ENCODE data around the gene PLCE1.
"Not testable (repeated sequence)": the region's sequence is repeated elsewhere in the genome, so short reads cannot be mapped to it uniquely, and the experiment has no call there.

PLCE1 gene

GRCh38 chr10:93993782-93994437 lies at the start of gene PLCE1:
Gene PLCE1 (plus strand): TSS chr10:93993931. CDS start chr10:94031047, 37,116 bp downstream.
- DNase-seq, result no peak

GRCh38 chr10:93945819-93946218 lies 47.9 kb upstream of the PLCE1 start:
- DNase-seq, result no peak

- no peak for DNase-seq
Observed at GRCh38 chr10:93947055-93947454, 46.7 kb upstream of the PLCE1 start.

DNA sequence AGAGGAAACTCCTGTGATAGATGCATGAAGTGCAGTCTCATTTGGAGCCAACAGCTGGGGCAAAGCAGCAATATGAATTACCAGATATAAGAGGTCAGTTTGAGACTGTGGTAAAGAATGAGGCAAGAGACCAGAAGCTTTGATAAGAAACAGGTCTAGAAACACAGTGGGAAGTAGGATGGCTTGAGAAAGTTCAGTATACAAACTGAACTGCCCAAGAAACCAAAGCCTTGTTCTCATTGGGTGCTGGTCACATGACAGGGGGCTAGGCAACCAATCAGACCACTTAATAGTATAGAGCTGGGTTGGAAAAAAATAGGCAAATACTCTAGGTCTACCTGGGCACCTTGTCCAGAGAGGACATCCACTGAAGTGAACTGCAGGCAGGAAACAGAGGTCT lies 46.2 kb upstream of the PLCE1 start:
- no peak for DNase-seq

- DNase-seq, result no peak
Observed at GRCh38 chr10:93951905-93952304, 41.8 kb upstream of the PLCE1 start.

DNA sequence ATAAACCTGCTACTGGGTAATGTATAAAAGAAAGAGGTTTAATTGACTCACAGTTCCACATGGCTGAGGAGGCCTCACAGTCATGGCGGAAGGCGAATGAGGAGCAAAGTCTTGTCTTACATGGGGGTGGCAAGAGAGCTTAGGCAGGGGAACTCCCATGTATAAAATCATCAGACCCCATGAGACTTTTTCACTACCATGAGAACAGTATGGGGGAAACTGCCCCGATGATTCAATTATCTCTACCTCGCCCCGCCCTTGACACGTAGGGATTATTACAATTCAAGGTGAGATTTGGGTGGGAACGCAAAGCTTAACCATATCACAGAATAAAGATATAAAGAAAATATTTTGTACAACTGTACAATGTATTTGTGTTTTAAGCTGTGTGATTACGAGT lies 39.4 kb upstream of the PLCE1 start:
- DNase-seq, result no peak

DNA sequence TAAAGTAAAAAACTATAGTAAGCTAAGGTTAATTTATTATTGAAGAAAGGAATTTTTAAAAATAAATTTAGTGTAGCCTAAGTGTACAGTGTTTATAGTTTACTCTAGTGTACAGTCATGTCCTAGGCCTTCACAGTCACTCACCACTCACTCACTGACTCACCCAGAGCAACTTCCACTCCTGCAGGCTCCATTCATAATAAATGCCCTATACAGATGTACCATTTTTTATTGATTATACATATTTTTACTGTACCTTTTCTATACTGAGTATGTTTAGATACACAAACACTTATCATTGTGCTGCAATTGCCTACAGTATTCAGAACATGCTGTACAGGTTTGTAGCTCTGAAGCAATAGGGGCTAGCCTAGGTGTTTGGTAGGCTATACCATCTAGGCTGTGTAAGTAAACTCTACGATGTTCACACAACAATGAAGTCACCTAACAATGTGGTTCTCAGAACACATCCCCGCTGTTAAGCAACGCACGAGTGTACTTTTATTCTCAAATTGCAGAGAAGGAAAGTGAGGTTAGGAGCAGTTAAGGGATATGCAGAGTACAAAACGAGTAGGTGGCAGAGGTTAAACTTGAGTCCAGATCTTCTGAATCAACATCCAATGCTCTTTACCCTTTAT lies 38.9 kb upstream of the PLCE1 start:
- DNase-seq, result no peak

- DNase-seq, result no peak
Observed at GRCh38 chr10:93958834-93959233, 34.9 kb upstream of the PLCE1 start.

DNA sequence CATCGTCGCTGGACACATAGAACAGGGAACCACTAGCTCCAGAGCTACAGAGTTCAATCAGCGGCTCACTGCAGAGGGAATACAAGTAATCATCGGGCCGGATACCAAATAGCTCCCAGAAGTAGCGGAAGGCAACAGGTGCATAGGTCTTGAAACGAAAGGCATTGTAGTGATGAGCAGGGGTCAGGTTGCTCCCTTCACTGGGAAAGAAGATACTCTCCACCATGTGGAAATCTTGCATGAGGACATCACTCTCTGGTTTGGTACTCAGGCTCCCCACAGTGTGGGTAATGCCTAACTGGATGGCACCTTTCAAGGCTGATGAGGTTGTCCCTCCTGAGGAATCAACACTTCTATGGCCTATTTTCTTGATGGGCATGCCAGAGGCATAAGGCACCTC lies 32.7 kb upstream of the PLCE1 start:
- not testable (repeated sequence) for DNase-seq

DNA sequence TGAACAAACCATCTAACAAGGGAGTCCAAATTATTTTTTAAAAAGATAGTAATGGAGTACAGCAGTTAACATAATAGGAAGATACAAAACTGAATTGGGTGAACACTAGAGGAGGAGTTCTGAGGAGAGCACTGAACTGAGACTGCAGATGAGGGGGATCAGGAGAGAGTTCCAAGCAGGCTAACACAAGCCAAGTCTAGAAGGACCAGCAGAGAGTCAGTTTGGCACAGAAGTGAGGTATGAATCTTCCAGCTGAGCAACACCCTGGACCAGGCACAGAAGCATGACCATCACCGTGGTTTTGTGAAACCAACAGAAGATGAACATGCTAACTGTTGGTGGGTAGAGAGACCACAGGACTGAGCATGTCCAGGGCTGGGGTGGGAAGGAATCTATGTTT lies 30.8 kb upstream of the PLCE1 start:
- DNase-seq, result no peak

DNA sequence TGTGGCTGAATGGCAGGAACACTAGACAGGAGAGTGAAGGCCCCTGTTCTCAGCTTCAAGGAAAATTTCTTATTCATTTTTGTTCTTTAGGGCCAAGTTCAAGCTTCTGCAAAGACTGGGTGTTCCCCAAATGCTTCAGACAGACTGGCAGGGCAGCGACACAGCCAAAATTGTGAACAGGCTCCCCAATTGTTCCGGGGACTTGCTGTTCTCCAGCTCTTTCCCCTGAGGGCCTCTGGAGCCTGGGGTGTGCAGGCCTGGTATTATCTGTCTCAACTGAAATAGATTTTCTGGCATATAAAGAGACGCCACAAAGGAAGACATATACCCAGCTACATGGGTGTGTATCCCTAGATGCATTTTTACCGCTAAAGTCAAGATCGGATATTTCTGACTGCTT lies 30.3 kb upstream of the PLCE1 start:
- no peak for DNase-seq

- no peak for DNase-seq
Observed at GRCh38 chr10:93965911-93966310, 27.8 kb upstream of the PLCE1 start.

DNA sequence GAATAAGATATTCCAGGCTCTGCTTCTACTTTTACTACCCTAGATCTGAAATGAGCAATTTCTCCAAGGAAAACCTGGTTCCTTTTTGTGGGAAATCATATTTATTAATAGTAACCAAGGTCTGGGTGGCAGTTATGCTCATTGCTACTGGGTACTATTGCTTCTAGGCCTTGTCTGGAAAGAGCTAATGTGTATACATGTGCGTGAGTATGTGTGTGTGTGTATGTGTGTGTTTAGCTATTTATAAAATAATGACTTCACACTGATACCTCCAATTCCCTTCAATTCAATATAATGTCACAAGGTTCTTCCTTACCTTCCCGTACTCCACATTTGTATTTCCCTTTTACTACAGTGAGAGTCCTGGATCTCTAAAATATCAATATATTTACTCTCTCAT lies 26.0 kb upstream of the PLCE1 start:
- DNase-seq, result no peak

- no peak for DNase-seq
Observed at GRCh38 chr10:93968540-93968945, 25.2 kb upstream of the PLCE1 start.

- not testable (repeated sequence) for DNase-seq
Observed at GRCh38 chr10:93970433-93971010, 23.2 kb upstream of the PLCE1 start.

DNA sequence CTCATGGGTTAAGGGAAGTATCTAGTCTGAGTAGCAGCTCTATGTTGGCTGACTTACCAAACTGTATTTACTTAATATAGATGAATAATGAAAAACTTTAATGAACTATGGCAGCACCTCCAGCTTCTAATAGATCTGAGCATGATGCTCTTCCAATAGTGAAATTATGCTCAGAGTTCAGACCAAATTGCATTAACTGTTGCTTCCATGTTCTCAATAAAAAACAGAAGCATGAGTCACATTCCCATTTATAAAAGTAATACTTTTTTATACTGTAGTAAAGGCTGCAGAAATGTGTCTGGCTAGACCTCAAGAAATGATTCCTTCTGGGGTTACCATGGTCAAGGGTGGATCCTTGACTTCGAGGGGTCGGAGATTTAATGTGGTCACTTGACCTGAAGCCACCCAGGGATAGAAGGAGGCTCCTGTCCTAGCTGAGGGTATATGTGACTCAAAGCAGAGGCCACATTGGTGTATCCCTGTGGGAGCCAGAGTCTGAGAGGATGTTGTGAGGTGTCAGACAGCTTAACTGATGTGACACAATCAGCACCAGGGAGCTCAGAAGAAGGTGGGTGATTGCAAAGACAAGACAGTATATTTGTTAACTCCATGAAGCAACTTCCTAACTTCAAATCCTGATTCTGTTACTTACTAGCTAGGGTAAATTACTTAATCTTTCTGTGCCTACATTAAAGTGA lies 19.8 kb upstream of the PLCE1 start:
- DNase-seq, result no peak

- DNase-seq, result no peak
Observed at GRCh38 chr10:93977442-93977841, 16.3 kb upstream of the PLCE1 start.

- DNase-seq, result no peak
Observed at GRCh38 chr10:93980486-93980885, 13.2 kb upstream of the PLCE1 start.

- DNase-seq, result no peak
Observed at GRCh38 chr10:93991114-93991513, 2.6 kb upstream of the PLCE1 start.

- no peak for DNase-seq
Observed at GRCh38 chr10:93991596-93992284, 2.0 kb upstream of the PLCE1 start.

DNA sequence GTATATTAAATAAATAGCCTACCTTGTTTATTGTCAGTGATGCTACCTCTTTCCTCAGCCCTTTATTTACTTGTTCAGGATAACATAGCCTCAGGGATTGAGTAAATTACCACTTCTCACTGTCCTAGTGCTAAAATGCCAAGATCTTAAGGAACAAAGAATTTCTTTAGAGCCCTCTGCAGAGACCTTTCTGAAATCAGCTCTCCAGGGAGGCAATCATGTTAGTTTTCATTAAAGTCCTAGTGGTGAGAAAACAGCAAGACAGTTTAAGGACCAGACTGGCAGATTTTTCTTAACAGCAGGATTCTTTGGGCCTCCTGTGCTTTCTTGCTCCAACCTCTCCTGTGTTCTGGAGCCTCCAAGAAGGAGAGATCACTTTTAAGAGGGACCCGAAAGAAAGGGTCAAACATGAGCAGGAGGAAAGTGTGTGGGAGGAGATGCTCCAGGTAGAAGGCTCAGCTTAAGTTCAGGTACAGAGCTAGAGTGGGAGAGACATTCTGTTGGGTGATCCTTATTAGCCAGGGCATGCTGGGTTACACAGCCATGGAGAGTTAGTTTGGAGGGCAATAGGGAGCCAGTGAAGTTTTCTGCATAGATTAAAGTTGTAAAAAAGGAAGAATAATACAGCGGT lies 1.2 kb upstream of the PLCE1 start:
- DNase-seq, result no peak

GRCh38 chr10:93993414-93993781 lies 333 bp upstream of the PLCE1 start:
- DNase-seq, result no peak

- no peak for DNase-seq
Observed at GRCh38 chr10:93994438-93994801, 689 bp downstream of the PLCE1 start.

Data from CD4-positive, alpha-beta T cell treated with Interferon gamma for 1 hour (primary cell).